CD14-positive monocyte (primary cell): Measurements from ENCODE around the gene IKZF3. TPM values are rescaled to one million over a fixed set of nuclear protein-coding genes. Genes with fewer than 3 reads are reported as not detected.

ENCODE experiments used
- DNase-seq, 3 donors: peaks; one replicate each; pipeline ENCODE4 v3.0.0-alpha.2; 2011 to 2022
- H2AFZ ChIP-seq: 2 replicates; pipeline ENCODE4 v1.6.0; 2012; ENCODE audit warnings: mild to moderate bottlenecking, low read depth, low read length, inconsistent platforms; ENCODE audit not compliant: insufficient read depth, poor library complexity, severe bottlenecking
- H3K27ac ChIP-seq, 2 donors: 1 replicate in 1 of 2; 2 replicates in 1 of 2; pipeline ENCODE4 v1.5.1; 2012 to 2013; ENCODE audit warnings: low read length in 2 of 2, control low read depth in 1 of 2, inconsistent platforms in 1 of 2, low read depth in 1 of 2, mild to moderate bottlenecking in 1 of 2
- H3K27me3 ChIP-seq, 2 donors: one replicate each; pipeline versions ENCODE4 v1.6.0 to v1.6.1; 2011 to 2013; ENCODE audit warnings: low read length in 2 of 2; ENCODE audit not compliant: control insufficient read depth in 2 of 2, insufficient read depth in 2 of 2
- H3K36me3 ChIP-seq, 2 donors: replicated peaks in 1 of 2; 1 replicate in 1 of 2; 2 replicates in 1 of 2; pipeline versions ENCODE4 v1.5.1 to v1.6.1; 2012 to 2013; ENCODE audit warnings: low read length in 2 of 2, control low read depth in 1 of 2, inconsistent platforms in 1 of 2, mild to moderate bottlenecking in 1 of 2; ENCODE audit not compliant: insufficient read depth in 2 of 2, control insufficient read depth in 1 of 2
- H3K4me1 ChIP-seq, 2 donors: 1 replicate in 1 of 2; 2 replicates in 1 of 2; pipeline versions ENCODE4 v1.5.1 to v1.6.1; 2012 to 2013; ENCODE audit warnings: low read length in 2 of 2, control low read depth in 1 of 2, inconsistent platforms in 1 of 2, mild to moderate bottlenecking in 1 of 2, moderate library complexity in 1 of 2; ENCODE audit not compliant: insufficient read depth in 2 of 2, control insufficient read depth in 1 of 2
- H3K4me2 ChIP-seq: replicated peaks from 2 replicates; pipeline ENCODE3; 2012; ENCODE audit warnings: low read length, moderate library complexity, mild to moderate bottlenecking; ENCODE audit not compliant: poor library complexity, severe bottlenecking; ENCODE audit errors: extremely low read depth
- H3K4me3 ChIP-seq, 3 experiments: fragments of 200-600 bp in 1 of 3; sonication (generic) in 1 of 3; replicated peaks in 1 of 3; 1 replicate in 2 of 3; 2 replicates in 1 of 3; pipeline ENCODE4 v1.5.1; 2011 to 2013; ENCODE audit warnings: low read length in 3 of 3, mild to moderate bottlenecking in 3 of 3, control low read depth in 2 of 3, low read depth in 2 of 3, inconsistent platforms in 1 of 3, moderate library complexity in 1 of 3
- H3K79me2 ChIP-seq: 2 replicates; pipeline ENCODE4 v1.6.0; 2012; ENCODE audit warnings: mild to moderate bottlenecking, control low read depth, inconsistent platforms, low read length, moderate library complexity; ENCODE audit not compliant: insufficient read depth
- H3K9ac ChIP-seq: 2 replicates; pipeline ENCODE4 v1.6.0; 2017; ENCODE audit warnings: low read length, mild to moderate bottlenecking; ENCODE audit not compliant: insufficient read depth, poor library complexity, severe bottlenecking
- H3K9me3 ChIP-seq, 2 donors: replicated peaks in 1 of 2; 1 replicate in 1 of 2; 2 replicates in 1 of 2; pipeline versions ENCODE4 v1.5.1 to v1.6.1; 2012 to 2013; ENCODE audit warnings: low read length in 2 of 2, control low read depth in 1 of 2; ENCODE audit not compliant: control insufficient read depth in 1 of 2, insufficient read depth in 1 of 2
- H4K20me1 ChIP-seq: 2 replicates; pipeline ENCODE4 v1.6.0; 2012; ENCODE audit warnings: mild to moderate bottlenecking, low read length, control low read depth, moderate library complexity; ENCODE audit not compliant: insufficient read depth
- H3K27ac Mint-ChIP-seq, 7 donors: one replicate each; pipeline ENCODE4 v1.8.0; 2020; ENCODE audit warnings: mild to moderate bottlenecking in 7 of 7, mixed read lengths in 7 of 7, moderate library complexity in 6 of 7, inconsistent platforms in 2 of 7
- H3K27me3 Mint-ChIP-seq, 3 donors: one replicate each; pipeline ENCODE4 v1.8.0; 2021 to 2022; ENCODE audit warnings: low read depth in 3 of 3, mild to moderate bottlenecking in 3 of 3, mixed read lengths in 3 of 3, moderate library complexity in 3 of 3, inconsistent platforms in 1 of 3
- H3K36me3 Mint-ChIP-seq, 2 donors: one replicate each; pipeline ENCODE4 v1.8.0; 2020; ENCODE audit warnings: mixed read lengths in 2 of 2, inconsistent platforms in 1 of 2, mild to moderate bottlenecking in 1 of 2
- H3K4me1 Mint-ChIP-seq: one replicate; pipeline ENCODE4 v1.8.0; 2020; ENCODE audit warnings: mild to moderate bottlenecking, mixed read lengths
- H3K4me3 Mint-ChIP-seq, 2 donors: one replicate each; pipeline ENCODE4 v1.8.0; 2020; ENCODE audit warnings: mild to moderate bottlenecking in 2 of 2, mixed read lengths in 2 of 2, moderate library complexity in 1 of 2
- H3K9me3 Mint-ChIP-seq, 7 donors: one replicate each; pipeline ENCODE4 v1.8.0; 2020 to 2022; ENCODE audit warnings: mixed read lengths in 7 of 7, mild to moderate bottlenecking in 6 of 7, moderate library complexity in 6 of 7, inconsistent platforms in 2 of 7
- CTCF ChIP-seq: fragments of 200-600 bp; IDR thresholded peaks from one replicate; pipeline ENCODE4 v1.8.0; 2022; ENCODE audit warnings: antibody characterized with exemption, mild to moderate bottlenecking
- WGBS: methylation state at CpG from one replicate; pipeline ENCODE4 v1.1.5; 2013; ENCODE audit warnings: missing lambda C conversion rate; ENCODE audit not compliant: insufficient coverage; 5-methylcytosine and 5-hydroxymethylcytosine counted together
- intact Hi-C, 2 donors: fragments of 100-400 bp; cut with micrococcal nuclease; formaldehyde crosslinking; loops; one replicate each; pipeline versions ENCODE4 v1.15.0 to v1.15.1; 2023
- polyA plus RNA-seq, 3 donors: library from polyadenylated mRNA; depleted of rRNA in 1 of 3; unstranded in 2 of 3; stranded (reverse) in 1 of 3; fragments of 300-500 nt in 2 of 3; fragments of >200 nt in 1 of 3; fragmentation: Illumina TruSeq in 2 of 3; gene quantifications; 1 replicate in 2 of 3; 2 replicates in 1 of 3; pipeline ENCODE4 v1.2.3, GENCODE V29; 2012 to 2021

The IKZF3 gene
- polyA plus RNA-seq, 3 donors, result 0.05 to 0.15 (median 0.05) TPM

GRCh38 chr17:39745335-39746144, 118.6 kb downstream of the IKZF3 start:
- Histone ChIP-seq H3K36me3 (no peaks in the 10 kb centered on the region), H3K79me2 (no peaks in the 10 kb centered on the region), H3K9ac (no peak overlapping the region), H3K27me3 (peaks cover 0 to 17% of the 10 kb centered on the region in 2 donors), H3K4me1 (no peaks in the 10 kb centered on the region), H3K4me3 (no peak overlapping the region), H4K20me1 (no peaks in the 10 kb centered on the region), H2AFZ (no peak overlapping the region), H3K27ac (no peak overlapping the region), H3K4me2 (no peak overlapping the region), H3K9me3 (no peaks in the 10 kb centered on the region)
- TF ChIP-seq CTCF, result no peak
- Mint-ChIP-seq H3K36me3 (no peaks in the 10 kb centered on the region), H3K4me1 (no peaks in the 10 kb centered on the region), H3K27ac (no peak overlapping the region), H3K9me3 (peaks cover 0 to 3% (median 0%) of the 10 kb centered on the region in 7 donors), H3K4me3 (no peak overlapping the region), H3K27me3 (peaks cover 22 to 53% (median 37%) of the 10 kb centered on the region in 3 donors)
- intact Hi-C loops, result no loop called here
- WGBS, result 95% methylated on average over 9 of the region's 23 CpGs
- DNase-seq, result no peak

DNA sequence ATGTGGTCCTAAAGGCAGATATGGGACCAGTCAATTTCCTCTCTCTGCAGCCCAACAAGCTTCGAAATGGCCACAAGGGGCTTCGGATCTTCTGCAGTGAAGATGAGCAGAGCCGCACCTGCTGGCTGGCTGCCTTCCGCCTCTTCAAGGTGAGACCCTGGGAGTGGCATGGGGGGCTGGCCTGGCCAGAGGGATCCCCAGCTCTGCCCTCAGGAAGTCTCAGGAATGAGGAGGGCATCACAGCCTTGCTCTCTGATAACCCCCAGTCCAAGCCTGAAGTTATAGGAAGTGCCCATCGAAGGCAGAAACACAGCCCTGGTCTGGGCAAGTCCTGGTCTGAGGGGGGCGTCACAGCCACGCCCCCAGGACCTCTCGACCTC, 119.3 kb downstream of the IKZF3 start:
- Histone ChIP-seq H3K36me3 (no peaks in the 10 kb centered on the region), H3K9ac (no peak overlapping the region), H3K27ac (no peak overlapping the region), H4K20me1 (no peaks in the 10 kb centered on the region), H2AFZ (no peak overlapping the region), H3K79me2 (no peaks in the 10 kb centered on the region), H3K27me3 (peaks cover 5 to 24% of the 10 kb centered on the region in 2 donors), H3K4me2 (no peak overlapping the region), H3K4me1 (no peaks in the 10 kb centered on the region), H3K9me3 (peaks cover 0 to 1% of the 10 kb centered on the region in 2 donors), H3K4me3 (no peak overlapping the region)
- H3K27me3 Mint-ChIP-seq, result peaks cover 29 to 57% (median 44%) of the 10 kb centered on the region in 3 donors
- TF ChIP-seq CTCF, result no peak
- H3K4me1 Mint-ChIP-seq, result no peaks in the 10 kb centered on the region
- H3K4me3 Mint-ChIP-seq, result no peak overlapping the region
- 89% methylated on average over 5 of the region's 8 CpGs for WGBS
- peaks cover 0 to 7% (median 1%) of the 10 kb centered on the region in 7 donors for H3K9me3 Mint-ChIP-seq
- no peak for DNase-seq
- H3K36me3 Mint-ChIP-seq, result peaks cover 0 to 5% of the 10 kb centered on the region in 2 donors
- intact Hi-C loops, result no loop called here
- H3K27ac Mint-ChIP-seq, result no peak overlapping the region
